Muscle of arm (tissue), 12 donors: ENCODE results near the gene EZH2. TPM values are rescaled to one million over a fixed set of nuclear protein-coding genes. Genes with fewer than 3 reads are reported as not detected.

Experiments used
- DNase-seq: peaks from one replicate; pipeline ENCODE4 v3.0.0-alpha.2; 2013
- polyA plus RNA-seq, 12 donors: library from polyadenylated mRNA; unstranded; fragments of 120-200 nt; gene quantifications; one replicate each; pipeline ENCODE4 v1.2.1, GENCODE V29; 2013; ENCODE audit not compliant: insufficient read length in 12 of 12

Gene EZH2
- polyA plus RNA-seq, 12 donors: 15.3 to 44.6 (median 26.0) TPM; not detected in 1

GRCh38 chr7:148905093-148905666, 21.1 kb upstream of the EZH2 start:
- no peak for DNase-seq

GRCh38 chr7:148903504-148903903, 19.4 kb upstream of the EZH2 start:
- no peak for DNase-seq

GRCh38 chr7:148901178-148901577, 17.1 kb upstream of the EZH2 start:
- no peak for DNase-seq

GRCh38 chr7:148898845-148899484, 14.9 kb upstream of the EZH2 start:
- no peak for DNase-seq

GRCh38 chr7:148894591-148894990, 10.5 kb upstream of the EZH2 start:
- no peak for DNase-seq

- DNase-seq: no peak
Measured at GRCh38 chr7:148893071-148893470, 9.0 kb upstream of the EZH2 start.

- DNase-seq: no peak
Measured at GRCh38 chr7:148888300-148888699, 4.2 kb upstream of the EZH2 start.

- no peak for DNase-seq
Measured at GRCh38 chr7:148886844-148887243, 2.8 kb upstream of the EZH2 start.

- DNase-seq: peak; percentile 93
Measured at GRCh38 chr7:148884299-148885022, 370 bp upstream of the EZH2 start.

GRCh38 chr7:148883266-148884048, 634 bp downstream of the EZH2 start:
- peak; percentile 13 for DNase-seq

GRCh38 chr7:148882841-148883265, 1.2 kb downstream of the EZH2 start:
- DNase-seq: peak; percentile 51

- DNase-seq: no peak
Measured at GRCh38 chr7:148882192-148882591, 1.9 kb downstream of the EZH2 start.

GRCh38 chr7:148878317-148878716, 5.8 kb downstream of the EZH2 start:
- DNase-seq: no peak

- no peak for DNase-seq
Measured at GRCh38 chr7:148877517-148877916, 6.6 kb downstream of the EZH2 start.

GRCh38 chr7:148872188-148872587, 11.9 kb downstream of the EZH2 start:
- no peak for DNase-seq

GRCh38 chr7:148871551-148871950, 12.5 kb downstream of the EZH2 start:
- no peak for DNase-seq

- no peak for DNase-seq
Measured at GRCh38 chr7:148871030-148871429, 13.1 kb downstream of the EZH2 start.

- DNase-seq: no peak
Measured at GRCh38 chr7:148868378-148868674, 15.8 kb downstream of the EZH2 start.

GRCh38 chr7:148867596-148868377, 16.3 kb downstream of the EZH2 start:
- DNase-seq: no peak

- no peak for DNase-seq
Measured at GRCh38 chr7:148866362-148866761, 17.7 kb downstream of the EZH2 start.

GRCh38 chr7:148865283-148865682, 18.8 kb downstream of the EZH2 start:
- no peak for DNase-seq

GRCh38 chr7:148863324-148863723, 20.8 kb downstream of the EZH2 start:
- DNase-seq: no peak
